Activated CD4-positive, alpha-beta T cell treated with anti-CD3 and anti-CD28 coated beads for 1 hour (primary cell): ENCODE results near the gene OR11H7.
"Not testable (repeated sequence)": the region's sequence is repeated elsewhere in the genome, so short reads cannot be mapped to it uniquely, and the experiment has no call there.

Source experiments
- DNase-seq: peaks from one replicate; pipeline ENCODE4 v3.0.0-alpha.2; 2020

OR11H7 gene

GRCh38 chr14:20228681-20229080 lies at the start of gene OR11H7:
Gene OR11H7, plus strand, starts transcription at chr14:20228981.
- DNase-seq = no peak

- no peak for DNase-seq
Observed at GRCh38 chr14:20179218-20179617, 49.6 kb upstream of the OR11H7 start.

- no peak for DNase-seq
Observed at GRCh38 chr14:20179880-20180279, 48.9 kb upstream of the OR11H7 start.

- DNase-seq = no peak
Observed at GRCh38 chr14:20180486-20180885, 48.3 kb upstream of the OR11H7 start.

GRCh38 chr14:20184181-20184580 lies 44.6 kb upstream of the OR11H7 start:
- no peak for DNase-seq

- DNase-seq = no peak
Observed at GRCh38 chr14:20190596-20190995, 38.2 kb upstream of the OR11H7 start, which contains the start of gene OR11G2. Gene OR11G2, plus strand, starts transcription at chr14:20190896. Its CDS starts 6,542 bp downstream, at chr14:20197438.

GRCh38 chr14:20191396-20191795 lies 37.4 kb upstream of the OR11H7 start:
- no peak for DNase-seq

GRCh38 chr14:20194101-20194500 lies 34.7 kb upstream of the OR11H7 start:
- DNase-seq = no peak

GRCh38 chr14:20195170-20195569 lies 33.6 kb upstream of the OR11H7 start:
- not testable (repeated sequence) for DNase-seq

GRCh38 chr14:20195911-20196310 lies 32.9 kb upstream of the OR11H7 start:
- no peak for DNase-seq

- no peak for DNase-seq
Observed at GRCh38 chr14:20197459-20197858, 31.3 kb upstream of the OR11H7 start.

GRCh38 chr14:20198991-20199390 lies 29.8 kb upstream of the OR11H7 start:
- DNase-seq = no peak

GRCh38 chr14:20204721-20205120 lies 24.1 kb upstream of the OR11H7 start:
- DNase-seq = no peak

- DNase-seq = no peak
Observed at GRCh38 chr14:20209595-20209994, 19.2 kb upstream of the OR11H7 start.

- not testable (repeated sequence) for DNase-seq
Observed at GRCh38 chr14:20212406-20212805, 16.4 kb upstream of the OR11H7 start.

- no peak for DNase-seq
Observed at GRCh38 chr14:20215196-20215595, 13.6 kb upstream of the OR11H7 start.

GRCh38 chr14:20219033-20219432 lies 9.7 kb upstream of the OR11H7 start:
- DNase-seq = no peak

GRCh38 chr14:20223410-20223809 lies 5.4 kb upstream of the OR11H7 start, which contains the start of gene OR11H6:
Gene OR11H6, plus strand, starts transcription at chr14:20223710. Its CDS starts 0 bp downstream, at chr14:20223710.
- DNase-seq = no peak

- DNase-seq = not testable (repeated sequence)
Observed at GRCh38 chr14:20235415-20235814, 6.6 kb downstream of the OR11H7 start.

- DNase-seq = no peak
Observed at GRCh38 chr14:20247646-20248246, 19.0 kb downstream of the OR11H7 start.

- no peak for DNase-seq
Observed at GRCh38 chr14:20262642-20263128, 33.9 kb downstream of the OR11H7 start.

- DNase-seq = not testable (repeated sequence)
Observed at GRCh38 chr14:20264361-20264760, 35.6 kb downstream of the OR11H7 start.

- DNase-seq = no peak
Observed at GRCh38 chr14:20274062-20274461, 45.3 kb downstream of the OR11H7 start.

GRCh38 chr14:20277409-20277808 lies 48.6 kb downstream of the OR11H7 start:
- no peak for DNase-seq

- no peak for DNase-seq
Observed at GRCh38 chr14:20278414-20278813, 49.6 kb downstream of the OR11H7 start.
